Measurements from ENCODE around the gene PLAGL1.
"Not testable (repeated sequence)": the region's sequence is repeated elsewhere in the genome, so short reads cannot be mapped to it uniquely, and the experiment has no call there.

The PLAGL1 gene

DNA sequence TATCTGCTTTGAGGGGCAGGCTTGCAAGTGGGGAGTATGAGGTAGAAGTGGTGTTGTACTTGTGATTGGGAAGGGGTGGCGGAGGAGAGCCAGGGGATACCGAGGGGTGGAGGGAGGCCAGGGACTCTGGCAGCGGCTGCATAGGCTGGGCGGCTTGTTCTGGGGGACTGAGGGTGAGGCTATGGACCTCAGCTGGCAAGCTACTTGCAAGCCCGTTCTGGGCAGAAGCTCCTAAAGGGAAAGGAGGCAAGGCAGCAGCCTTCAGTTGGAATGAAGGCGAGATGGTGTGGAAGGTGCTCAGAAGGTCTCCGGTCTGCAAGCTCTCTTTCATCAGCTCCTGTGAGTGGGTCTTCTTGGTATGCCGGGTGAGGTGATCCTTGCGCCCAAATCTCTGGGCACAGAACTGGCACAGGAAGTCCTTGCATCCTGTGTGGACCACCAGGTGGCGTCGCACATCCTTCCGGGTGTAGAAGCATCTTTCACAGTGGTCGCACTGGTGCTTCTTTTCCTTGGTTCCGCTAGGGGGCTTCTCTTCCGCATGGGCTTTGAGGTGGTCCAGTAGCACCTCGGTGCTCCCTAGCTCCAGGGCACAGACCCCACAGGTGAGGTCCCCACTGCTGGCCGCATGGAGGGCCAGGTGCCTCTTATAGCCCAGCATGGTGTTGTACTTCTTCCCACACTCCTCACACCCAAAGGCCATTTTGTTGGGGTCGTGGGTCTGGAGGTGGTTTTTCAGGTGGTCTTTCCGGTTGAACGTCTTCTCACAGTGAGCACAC lies 66.0 kb downstream of the PLAGL1 start:
- DNase-seq (ENCODE audit: low read depth in 2 of 3, low spot score in 1 of 3), result peak; percentile 25 to 46 (median 44)

DNA sequence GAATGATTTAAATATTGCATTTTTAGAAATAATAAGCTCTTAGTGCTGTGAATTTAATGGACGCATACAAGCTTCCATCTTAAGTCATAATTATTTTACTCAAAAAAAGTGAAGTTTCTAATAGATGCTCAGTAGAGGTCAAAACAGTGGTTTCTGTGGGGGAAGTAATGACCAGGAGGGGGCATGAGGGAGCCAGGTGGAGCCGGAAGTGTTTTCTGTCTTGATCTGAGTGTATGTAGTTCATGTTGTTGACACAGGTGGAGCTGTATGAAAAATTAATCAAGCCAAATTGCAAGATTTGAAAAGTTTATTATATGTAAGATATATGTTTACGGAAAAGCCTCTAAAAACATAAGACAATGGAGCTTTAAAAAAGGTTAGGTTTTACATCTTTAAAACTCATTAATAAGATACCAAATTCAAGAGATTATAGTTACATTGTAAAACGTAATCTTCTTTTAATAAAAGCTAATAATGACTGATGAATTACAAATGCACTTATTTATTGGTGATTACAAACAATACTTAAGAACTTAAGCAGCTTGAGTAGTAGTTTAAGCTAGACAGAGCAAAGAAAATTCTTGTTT lies 68.0 kb downstream of the PLAGL1 start:
- DNase-seq (ENCODE audit: low read depth in 2 of 3, low spot score in 1 of 3), result peak; percentile 35 to 53 (median 36)

DNA sequence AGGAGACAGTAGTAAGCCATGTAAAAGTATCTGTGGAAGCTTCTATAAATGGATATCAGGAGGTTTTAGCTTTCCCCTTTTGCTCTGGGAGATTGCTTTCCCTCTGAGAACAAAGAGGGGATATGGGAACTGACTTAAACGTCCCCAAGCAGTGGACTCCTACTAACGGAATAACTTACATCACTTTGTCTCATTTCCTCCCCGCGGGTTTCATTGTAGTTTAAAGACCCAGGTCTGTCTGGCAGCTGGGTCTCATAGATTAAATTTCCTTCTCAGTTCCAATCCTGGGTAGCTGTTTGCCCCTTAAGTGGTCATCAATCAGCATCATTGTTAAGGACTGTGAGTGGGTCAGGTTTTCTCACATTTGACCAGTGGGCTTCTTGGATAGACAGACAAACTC lies 68.7 kb downstream of the PLAGL1 start:
- DNase-seq (ENCODE audit: low read depth in 2 of 3, low spot score in 1 of 3), result no peak

DNA sequence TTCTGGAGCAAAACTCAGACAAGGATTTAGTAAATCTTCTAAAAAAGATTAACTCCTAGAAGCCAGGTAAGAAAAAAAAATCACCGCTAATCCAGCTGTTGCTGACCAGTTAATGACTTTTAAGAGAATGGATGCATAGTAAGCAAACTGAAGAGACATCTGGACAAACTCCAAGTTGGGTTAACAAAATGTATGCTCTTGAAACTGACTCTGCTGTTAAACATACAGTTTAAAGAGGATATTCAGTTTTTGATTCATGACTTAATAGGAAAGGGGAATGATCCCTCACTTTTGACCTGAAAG lies 70.4 kb downstream of the PLAGL1 start:
- no peak for DNase-seq (ENCODE audit: low read depth in 2 of 3, low spot score in 1 of 3)

DNA sequence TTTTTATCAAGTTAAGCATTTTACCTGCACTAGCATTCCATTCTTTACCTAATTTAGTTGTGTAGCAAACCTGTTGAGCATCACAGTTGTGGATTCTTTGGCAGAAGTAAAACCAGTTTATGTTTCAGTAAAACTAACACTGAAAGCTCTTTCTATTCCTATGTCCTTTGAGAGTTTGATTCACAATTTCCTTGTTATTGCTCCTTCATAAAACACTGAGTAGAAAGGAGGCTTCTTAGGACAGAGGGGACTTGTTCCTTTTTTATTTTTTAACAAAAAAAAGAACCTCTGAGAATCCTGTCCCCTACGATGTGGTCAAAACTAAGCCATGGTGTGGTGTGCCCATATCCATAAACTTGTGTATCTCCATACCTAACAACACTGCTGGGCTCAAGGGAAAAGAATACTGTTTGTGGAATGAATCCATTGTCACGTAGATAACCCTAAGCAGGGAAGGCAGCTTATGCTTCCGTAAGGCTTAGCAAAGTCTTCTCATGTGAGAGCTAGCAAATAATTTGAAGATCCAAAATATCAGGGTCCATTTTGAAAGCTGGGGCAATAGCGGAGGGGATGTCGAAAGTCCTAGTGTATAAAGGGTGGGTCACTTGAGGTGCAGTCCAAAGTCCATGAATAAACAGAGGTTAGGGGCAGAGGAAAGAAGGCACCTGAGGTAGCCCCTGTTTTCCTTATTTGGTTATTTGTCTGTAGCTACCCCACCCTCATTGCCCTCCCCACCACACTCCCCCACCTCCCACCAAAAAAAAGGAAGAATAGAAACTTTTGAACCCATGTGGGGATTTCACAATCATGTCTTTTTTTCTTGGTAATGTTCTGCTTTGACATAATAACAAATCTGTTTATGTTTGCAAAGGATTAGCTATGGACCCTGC lies 71.0 kb downstream of the PLAGL1 start:
- no peak for DNase-seq (ENCODE audit: low read depth in 2 of 3, low spot score in 1 of 3)

DNA sequence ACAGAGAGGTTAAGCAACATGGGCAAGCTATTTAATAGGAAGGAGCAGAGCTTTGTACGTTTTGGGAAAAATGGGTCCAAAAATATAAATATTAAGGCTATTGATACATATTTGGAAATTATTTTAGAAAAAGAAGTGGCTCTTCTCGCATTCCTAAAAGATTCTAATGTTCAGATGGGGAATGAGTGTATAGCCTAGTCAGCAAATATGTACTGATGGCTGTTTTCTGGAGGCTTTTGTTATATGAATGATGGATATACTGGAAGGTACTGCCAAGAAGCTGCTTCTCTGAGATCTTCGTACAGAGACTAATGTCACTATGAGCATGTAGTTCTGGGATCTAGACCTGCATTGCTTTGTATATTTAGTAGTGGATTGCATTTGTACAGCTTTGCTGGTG lies 71.7 kb downstream of the PLAGL1 start:
- DNase-seq (ENCODE audit: low read depth in 2 of 3, low spot score in 1 of 3), result no peak

DNA sequence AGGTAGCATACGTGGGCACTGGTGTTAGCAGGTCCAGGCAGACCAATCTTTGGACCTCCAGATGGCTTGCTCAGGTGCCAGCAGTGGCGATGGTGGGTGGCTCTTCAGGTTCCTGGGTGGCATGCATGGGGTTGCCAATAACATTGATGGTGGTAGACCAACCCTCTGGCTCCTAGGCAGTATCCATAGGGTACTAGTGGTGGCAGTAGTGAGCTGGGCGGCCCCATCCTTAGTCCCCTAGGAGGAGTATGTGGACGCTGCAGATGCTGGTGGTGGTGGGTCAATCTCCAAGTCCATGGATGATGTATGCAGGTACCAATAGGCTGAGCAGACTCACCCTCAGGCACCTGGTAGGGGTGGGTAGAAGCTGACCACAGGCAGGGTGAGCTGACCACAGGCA lies 73.2 kb downstream of the PLAGL1 start:
- DNase-seq (ENCODE audit: low read depth in 2 of 3, low spot score in 1 of 3), result no peak

DNA sequence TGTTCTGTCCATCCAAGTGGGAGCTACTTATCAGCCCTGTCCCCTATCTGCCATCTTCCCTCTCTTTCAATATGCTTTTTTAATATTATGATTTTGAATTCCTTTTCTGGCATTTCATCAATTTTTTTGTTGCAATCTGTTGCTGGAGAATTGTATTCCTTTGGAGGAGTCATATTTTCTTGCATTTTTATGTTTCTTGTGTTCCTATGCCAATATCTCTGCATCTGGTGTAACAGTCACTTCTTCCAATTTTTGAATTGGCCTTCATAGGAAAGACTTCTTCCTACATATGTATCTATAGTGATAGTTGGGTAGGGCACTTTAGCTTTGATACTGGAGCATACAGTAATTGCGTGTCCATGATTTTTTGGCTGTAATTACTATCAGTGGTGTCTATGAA lies 73.7 kb downstream of the PLAGL1 start:
- no peak for DNase-seq (ENCODE audit: low read depth in 2 of 3, low spot score in 1 of 3)

DNA sequence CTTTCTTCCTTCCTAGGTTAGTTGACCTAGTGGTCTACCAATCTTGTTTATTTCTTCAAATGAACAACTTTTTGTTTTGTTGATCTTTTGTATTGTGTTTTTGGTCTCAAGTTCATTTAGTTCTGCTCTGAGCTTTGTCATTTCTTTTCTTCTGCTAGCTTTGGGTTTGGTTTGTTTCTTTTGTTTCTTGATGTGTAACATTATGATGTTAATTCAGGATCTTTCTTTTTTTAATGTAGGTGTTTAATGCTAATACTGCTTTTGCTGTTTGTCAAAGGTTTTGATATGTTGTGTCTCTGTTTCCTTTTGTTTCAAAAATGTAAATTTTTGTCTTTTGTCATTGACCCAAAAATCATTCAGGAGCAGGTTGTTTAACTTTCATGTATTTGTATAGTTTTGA lies 78.1 kb downstream of the PLAGL1 start:
- DNase-seq (ENCODE audit: low read depth in 2 of 3, low spot score in 1 of 3), result no peak

DNA sequence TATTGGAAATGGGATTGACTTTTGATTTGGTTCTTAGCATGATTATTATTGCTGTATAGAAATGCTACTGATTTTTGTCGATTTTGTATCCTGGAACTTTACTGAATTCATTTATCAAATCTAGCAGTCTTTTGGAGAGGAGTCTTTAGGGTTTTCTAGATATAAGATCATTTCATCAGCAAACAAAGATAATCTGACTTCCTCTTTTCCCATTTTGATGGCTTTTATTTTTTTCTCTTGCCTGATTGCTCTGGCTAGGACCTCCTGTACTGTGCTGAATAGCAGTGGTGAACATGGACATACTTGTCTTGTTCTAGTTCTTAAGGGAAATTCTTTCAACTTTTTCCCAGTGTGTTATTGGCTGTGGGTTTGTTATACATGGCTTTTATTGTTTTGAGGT lies 79.2 kb downstream of the PLAGL1 start:
- no peak for DNase-seq (ENCODE audit: low read depth in 2 of 3, low spot score in 1 of 3)

DNA sequence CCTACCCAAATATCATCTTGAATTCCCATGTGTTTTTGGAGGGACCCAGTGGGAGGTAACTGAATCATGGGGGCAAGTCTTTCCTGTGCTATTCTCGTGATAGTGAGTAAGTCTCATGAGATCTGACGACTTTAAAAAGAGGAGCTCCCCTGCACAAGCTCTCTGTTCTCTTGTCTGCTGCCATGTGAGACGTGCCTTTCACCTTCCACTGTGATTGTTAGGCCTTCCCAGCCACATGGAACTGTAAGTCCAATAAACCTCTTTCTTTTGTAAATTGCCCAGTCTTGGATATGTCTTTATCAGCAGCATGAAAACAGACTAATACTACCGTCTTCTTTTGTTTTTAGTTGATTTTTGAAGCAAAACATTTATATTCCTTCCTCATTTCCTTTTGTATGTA lies 91.0 kb downstream of the PLAGL1 start:
- not testable (repeated sequence) for DNase-seq (ENCODE audit: low read depth in 2 of 3, low spot score in 1 of 3)

DNA sequence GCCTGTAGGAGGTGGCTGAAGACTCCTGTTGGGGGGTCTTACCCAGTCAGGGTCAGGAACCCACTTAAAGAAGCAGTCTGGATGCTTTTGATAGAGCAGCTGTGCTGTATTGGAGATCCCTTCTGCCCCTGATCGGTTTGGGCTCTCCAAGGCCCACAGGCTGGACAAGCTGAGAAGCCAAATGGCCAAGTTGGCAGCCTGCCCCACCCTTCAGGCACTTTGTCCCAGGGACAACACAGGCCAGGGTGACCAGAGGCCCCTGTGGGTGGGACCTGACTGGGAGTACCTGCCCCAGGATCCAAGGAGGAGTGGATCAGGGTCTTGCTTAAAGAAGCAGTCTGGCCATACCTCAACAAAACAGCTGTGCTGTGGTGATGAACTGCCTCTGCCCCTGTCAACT lies 95.4 kb downstream of the PLAGL1 start:
- no peak for DNase-seq (ENCODE audit: low read depth in 2 of 3, low spot score in 1 of 3)

DNA sequence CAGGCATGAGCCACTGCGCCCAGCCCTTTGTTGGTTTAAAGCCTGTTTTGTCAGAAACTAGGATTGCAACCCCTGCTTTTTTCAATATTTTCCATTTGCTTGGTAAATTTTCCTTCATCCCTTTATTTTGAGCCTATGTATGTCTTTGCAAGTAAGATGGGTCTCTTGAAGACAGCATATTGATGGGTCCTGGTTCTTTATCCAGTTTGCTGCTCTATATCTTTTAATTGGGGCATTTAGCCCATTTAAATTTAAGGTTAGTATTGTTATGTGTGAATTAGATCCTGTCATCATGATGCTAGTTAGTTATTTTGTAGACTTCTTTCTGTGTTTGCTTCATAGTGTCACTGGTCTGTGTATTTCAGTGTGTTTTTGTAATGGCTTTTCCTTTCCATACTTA lies 97.0 kb downstream of the PLAGL1 start:
- no peak for DNase-seq (ENCODE audit: low read depth in 2 of 3, low spot score in 1 of 3)

DNA sequence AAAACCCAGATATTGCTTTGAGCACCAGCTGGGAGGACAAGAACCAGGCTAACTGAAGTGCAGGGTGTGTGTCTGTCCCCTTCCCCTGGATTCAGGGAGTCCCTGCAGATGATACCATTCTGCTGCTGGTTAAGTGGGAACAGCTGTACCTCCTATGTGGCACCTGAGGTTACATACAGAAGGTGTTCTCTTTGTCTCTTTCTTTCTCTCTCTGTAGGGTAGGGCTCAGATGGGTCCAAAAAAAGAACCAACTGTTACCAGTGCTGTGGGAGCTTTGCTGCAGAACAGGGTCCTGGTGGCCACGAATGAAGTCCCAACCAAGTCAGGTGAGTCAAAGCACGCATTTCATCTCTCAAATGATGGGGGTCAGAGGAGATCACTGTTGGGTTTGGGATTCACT lies 105.2 kb downstream of the PLAGL1 start:
- DNase-seq (ENCODE audit: low read depth in 2 of 3, low spot score in 1 of 3), result no peak

DNA sequence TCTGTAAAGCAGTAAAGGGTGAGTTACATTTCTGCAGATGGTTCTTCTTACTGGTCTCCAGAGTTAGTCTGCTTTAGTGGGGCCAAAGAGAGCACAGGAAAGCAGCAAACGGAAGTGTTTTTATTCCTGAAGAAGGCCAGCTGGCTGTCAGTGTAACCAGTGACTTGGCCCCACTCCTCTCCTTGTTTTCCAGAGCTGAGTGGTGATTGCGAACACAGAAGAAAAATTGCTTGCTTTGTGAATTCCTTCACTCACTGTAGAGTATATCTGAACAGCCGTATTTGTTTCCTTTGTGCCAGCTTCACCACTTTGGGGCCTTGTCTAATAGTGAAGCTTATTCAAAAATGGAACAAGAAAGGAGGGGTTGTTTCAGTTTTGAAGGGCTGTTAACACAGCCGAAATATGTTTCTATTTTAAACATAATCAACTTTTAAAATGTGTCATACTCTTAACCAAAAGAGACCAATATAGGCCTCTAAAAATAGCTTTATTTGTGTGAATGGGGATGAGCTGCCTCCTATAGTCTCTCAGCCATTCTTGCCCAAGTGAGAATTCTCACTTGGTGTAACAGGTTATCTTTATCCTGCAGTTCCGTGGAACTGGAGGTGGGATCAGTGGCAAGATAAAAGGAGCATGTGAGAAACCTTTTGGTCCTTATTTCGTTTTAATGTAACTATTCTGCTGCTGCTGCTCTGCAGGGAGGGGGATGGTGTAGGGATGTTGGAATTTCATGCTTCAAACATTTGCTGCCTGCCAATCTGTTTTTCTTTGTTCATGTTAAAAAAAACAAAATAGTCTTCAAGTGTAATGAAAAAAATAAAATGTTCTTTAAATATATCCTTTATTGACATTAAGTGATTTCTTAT lies 105.9 kb downstream of the PLAGL1 start:
- DNase-seq (ENCODE audit: low read depth in 2 of 3, low spot score in 1 of 3), result no peak

DNA sequence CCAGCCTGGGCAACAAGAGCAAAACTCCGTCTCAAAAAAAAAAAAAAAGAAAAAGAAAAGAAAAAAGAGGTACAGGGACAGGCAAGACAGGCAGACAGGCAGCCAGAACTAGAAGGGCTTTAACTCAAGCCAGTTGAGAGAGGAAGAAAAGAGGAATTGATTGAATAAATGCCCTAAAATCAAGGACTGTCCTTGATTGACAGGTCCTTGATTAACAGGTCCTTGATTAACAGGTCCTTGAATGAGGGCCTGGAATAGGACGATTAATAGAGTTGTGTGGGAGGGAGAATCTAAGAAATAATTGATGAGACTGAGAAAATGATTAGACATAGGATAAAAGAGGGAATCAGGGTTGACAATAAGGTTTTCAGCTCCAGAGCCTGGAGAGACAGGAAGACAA lies 107.7 kb downstream of the PLAGL1 start:
- no peak for DNase-seq (ENCODE audit: low read depth in 2 of 3, low spot score in 1 of 3)

DNA sequence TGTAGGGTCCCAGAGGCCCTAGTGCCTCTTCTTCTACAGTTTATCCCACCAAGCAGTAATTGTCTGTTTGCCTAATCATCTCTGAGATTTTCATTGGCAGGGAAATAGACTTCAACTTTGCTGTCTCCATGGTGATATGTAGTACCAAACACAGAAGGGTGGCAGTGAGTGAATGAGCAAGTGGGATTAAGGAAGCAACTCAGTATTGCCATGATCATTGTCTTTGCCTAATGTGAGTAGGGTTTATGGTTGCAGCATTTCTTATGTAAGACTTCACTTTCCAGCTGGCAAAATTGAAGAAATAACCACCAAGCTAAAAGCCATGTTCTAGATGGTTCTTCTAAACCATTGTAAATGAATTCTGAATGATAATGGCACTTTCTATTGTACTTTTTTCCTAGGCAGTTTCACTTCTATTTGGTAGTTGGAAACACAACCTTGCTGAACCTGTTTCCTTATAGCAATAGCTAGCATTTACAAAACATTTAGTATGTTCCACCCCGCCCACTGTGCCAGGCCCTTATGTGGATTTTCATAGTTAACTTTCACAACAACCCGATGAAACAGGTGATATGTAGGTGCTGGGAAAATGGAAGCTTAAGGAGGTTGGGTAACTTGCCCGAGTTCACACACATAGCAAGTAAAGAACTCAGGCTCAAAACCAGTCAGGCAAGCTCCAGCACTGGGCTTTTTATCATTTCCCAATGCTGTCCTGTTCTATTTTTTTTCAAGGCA lies 111.8 kb downstream of the PLAGL1 start:
- DNase-seq (ENCODE audit: low read depth in 2 of 3, low spot score in 1 of 3), result no peak

DNA sequence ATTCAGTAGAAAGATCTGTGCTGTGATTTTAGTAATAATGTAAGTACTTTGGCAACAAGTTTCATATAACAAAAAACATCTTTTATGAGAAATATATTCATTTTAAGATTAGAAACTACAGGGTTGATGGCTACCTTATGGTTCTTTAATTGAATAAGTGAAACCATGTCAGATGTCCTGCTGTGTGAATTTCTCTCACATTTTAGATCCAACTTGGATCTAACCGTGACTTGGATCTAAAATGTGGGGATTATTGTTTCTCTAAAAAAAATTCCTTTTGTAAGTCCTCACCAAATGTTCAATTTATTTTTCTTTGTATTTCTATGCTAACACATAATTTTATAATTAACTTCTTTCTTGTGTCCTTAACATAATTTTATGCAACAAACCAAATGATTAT lies 113.4 kb downstream of the PLAGL1 start:
- DNase-seq (ENCODE audit: low read depth in 2 of 3, low spot score in 1 of 3), result no peak
